Esophagus squamous epithelium (tissue), 4 donors: ENCODE data around the gene ZNF512.

Experiments
- CTCF ChIP-seq, 6 experiments: fragments of 450-650 bp in 4 of 6; fragments of 200-600 bp in 2 of 6; sonication (generic) in 2 of 6; IDR thresholded peaks; one replicate each; pipeline ENCODE4 v1.5.1; 2016 to 2019; ENCODE audit warnings: antibody characterized with exemption in 6 of 6, mild to moderate bottlenecking in 4 of 6, moderate library complexity in 4 of 6
- POLR2A ChIP-seq, 4 donors: fragments of 450-650 bp; IDR thresholded peaks; one replicate each; pipeline ENCODE4 v1.6.1; 2017; ENCODE audit warnings: antibody characterized with exemption in 4 of 4, mild to moderate bottlenecking in 4 of 4, moderate library complexity in 3 of 4

- no peak for TF ChIP-seq CTCF (IDR thresholded peaks at IDR 0.05)
- no peak for TF ChIP-seq POLR2A (IDR thresholded peaks at IDR 0.05)
Measured at GRCh38 chr2:27664154-27664574, 81.3 kb downstream of the ZNF512 start.
